ENCODE results near the gene FRY. TPM values are rescaled to one million over a fixed set of nuclear protein-coding genes. Genes with fewer than 3 reads are reported as not detected.

Gene FRY
- total RNA-seq, 4 donors from 2014 or later, result 27.4 to 50.4 (median 39.4) TPM

GRCh38 chr13:32126756-32127155 is 95.2 kb downstream of the FRY start:
- intact Hi-C loops (cut with DNase I), result no loop called here
- H3K27me3 ChIP-seq, result no peaks in the 10 kb centered on the region

DNA sequence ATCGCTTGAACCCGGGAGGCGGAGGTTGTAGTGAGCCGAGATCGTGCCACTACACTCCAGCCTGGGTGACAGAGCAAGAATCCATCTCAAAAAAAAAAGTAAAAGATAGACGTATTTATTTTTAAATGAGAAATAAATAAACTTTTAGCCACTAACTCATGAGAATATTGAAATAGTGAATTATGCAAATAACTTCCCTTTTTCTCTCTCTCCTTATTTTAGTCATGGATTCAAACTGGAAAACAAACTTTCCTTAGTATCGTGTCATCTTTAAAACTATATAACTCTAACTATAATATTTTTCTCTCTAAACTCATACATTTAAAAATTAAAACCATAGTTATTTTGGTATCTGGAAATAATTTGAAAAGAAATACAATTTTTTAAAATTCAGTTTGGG is 96.1 kb downstream of the FRY start:
- TF ChIP-seq POLR2A (IDR thresholded peaks at IDR 0.05), result no peak
- TF ChIP-seq, protein P1, sequence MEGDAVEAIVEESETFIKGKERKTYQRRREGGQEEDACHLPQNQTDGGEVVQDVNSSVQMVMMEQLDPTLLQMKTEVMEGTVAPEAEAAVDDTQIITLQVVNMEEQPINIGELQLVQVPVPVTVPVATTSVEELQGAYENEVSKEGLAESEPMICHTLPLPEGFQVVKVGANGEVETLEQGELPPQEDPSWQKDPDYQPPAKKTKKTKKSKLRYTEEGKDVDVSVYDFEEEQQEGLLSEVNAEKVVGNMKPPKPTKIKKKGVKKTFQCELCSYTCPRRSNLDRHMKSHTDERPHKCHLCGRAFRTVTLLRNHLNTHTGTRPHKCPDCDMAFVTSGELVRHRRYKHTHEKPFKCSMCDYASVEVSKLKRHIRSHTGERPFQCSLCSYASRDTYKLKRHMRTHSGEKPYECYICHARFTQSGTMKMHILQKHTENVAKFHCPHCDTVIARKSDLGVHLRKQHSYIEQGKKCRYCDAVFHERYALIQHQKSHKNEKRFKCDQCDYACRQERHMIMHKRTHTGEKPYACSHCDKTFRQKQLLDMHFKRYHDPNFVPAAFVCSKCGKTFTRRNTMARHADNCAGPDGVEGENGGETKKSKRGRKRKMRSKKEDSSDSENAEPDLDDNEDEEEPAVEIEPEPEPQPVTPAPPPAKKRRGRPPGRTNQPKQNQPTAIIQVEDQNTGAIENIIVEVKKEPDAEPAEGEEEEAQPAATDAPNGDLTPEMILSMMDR (IDR thresholded peaks at IDR 0.05), result no peak
- no peaks in the 10 kb centered on the region for H3K4me1 ChIP-seq
- H3K9me3 ChIP-seq, result no peaks in the 10 kb centered on the region
- no peaks in the 10 kb centered on the region for H3K27me3 ChIP-seq
- no peak overlapping the region for H3K4me3 ChIP-seq (replicated peaks in 1 of 3)
- WGBS, 2 donors, result 92 to 97% methylated on average over 7 of the region's 7 CpGs
- no peak for DNase-seq
- intact Hi-C loops (cut with DNase I), result no loop called here
- H3K36me3 ChIP-seq, result no peaks in the 10 kb centered on the region
- no peak overlapping the region for H3K27ac ChIP-seq

More at GRCh38 chr13:32126756-32127155, 95.2 kb downstream of the FRY start:
- Histone ChIP-seq H3K4me3 (replicated peaks in 1 of 3) (no peak overlapping the region), H3K9me3 (no peaks in the 10 kb centered on the region), H3K27ac (no peak overlapping the region), H3K4me1 (no peaks in the 10 kb centered on the region), H3K36me3 (no peaks in the 10 kb centered on the region)
- no peak for DNase-seq
- TF ChIP-seq, protein P1 (IDR thresholded peaks at IDR 0.05), result no peak
- TF ChIP-seq POLR2A (IDR thresholded peaks at IDR 0.05), result no peak

DNA sequence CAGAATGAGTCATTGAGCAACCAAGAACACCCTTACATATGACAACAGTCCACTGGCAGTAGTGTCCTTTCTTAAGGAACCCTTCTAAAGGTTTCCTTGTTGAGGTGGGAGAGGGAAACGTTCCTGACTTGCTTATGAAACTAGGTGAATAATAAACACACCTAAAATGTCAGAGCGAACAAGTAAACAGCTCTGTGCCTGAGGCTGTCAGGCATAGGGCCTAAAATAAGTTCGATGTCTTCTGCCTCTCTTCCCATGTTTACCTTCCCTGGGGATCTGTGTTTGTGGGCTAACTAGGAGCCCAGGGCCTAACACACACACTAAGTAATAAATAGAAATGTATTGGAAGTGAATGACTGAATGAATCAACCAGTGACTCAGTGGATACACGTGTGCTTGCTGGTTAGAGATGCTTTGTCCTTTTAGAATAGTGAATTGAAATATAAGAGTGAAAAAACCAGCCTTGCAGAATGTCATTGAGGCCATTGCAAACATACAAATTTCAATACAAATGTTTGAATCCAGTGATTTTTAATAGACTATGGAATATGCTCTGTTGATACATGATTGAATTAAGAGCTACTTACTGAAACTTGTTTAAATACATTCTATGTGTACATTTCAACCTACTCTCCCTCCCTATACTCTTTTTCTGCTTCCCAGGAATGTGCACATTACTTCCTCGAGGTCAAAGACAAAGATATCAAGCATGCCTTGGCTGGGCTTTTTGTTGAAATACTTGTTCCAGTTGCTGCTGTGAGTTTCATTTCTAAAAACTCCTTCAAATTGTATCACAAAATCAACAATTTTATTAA is 102.9 kb downstream of the FRY start:
- intact Hi-C loops (cut with DNase I), result no loop called here
- H3K27ac ChIP-seq, result peak overlapping the region in 2 of 3 donors; percentile 24 to 29
- WGBS, 2 donors, result 62 to 63% methylated on average over 5 of the region's 5 CpGs

DNA sequence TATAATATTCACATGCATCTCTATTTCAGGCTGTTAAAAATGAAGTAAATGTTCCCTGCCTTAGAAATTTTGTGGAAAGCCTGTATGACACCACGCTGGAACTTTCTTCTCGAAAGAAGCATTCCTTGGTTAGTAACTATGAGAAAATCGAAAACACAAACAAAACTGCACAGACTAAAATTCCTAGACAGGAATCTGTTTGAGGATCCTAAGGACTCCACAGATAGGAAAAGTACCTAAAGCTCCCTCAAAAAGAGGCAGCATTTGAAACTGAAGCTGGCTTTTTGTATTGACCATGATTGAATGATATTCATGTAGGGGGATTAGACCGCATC is 103.4 kb downstream of the FRY start:
- H3K4me1 ChIP-seq, result peaks cover 4 to 10% of the 10 kb centered on the region in 2 donors

More for the DNA sequence above, 102.9 kb downstream of the FRY start:
- no peak for DNase-seq
- Histone ChIP-seq H3K9me3 (no peaks in the 10 kb centered on the region), H3K4me3 (replicated peaks in 1 of 3) (no peak overlapping the region), H3K4me1 (peaks cover 4 to 10% of the 10 kb centered on the region in 2 donors), H3K27me3 (no peaks in the 10 kb centered on the region), H3K36me3 (no peaks in the 10 kb centered on the region)
- no peak for TF ChIP-seq POLR2A (IDR thresholded peaks at IDR 0.05)
- TF ChIP-seq, protein P1 (IDR thresholded peaks at IDR 0.05), result no peak

DNA sequence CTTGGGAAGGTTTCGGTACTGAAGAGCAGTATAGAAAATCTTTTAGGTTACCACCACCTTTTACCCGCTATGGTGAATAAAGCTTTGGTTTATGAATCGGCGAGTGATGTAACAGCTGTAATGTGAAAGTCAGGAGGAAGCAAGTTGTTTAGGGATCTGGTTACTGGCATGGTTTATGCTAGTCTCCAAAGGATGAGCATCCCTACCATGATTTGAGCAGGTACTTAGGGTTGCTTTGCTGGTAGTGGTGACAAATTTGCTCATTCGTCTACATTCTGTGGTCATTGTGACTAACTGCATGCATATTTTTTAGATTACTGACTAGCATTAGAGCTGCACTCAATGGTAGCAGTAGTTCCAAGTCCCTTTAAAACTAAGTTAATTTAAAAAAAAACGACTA is 104.1 kb downstream of the FRY start:
- no peaks in the 10 kb centered on the region for H3K36me3 ChIP-seq
- no peak overlapping the region for H3K4me3 ChIP-seq (replicated peaks in 1 of 3)
- intact Hi-C loops (cut with DNase I), result no loop called here
- H3K9me3 ChIP-seq, result no peaks in the 10 kb centered on the region
- H3K27me3 ChIP-seq, result no peaks in the 10 kb centered on the region
- no peak for DNase-seq
- 82 to 86% methylated on average over 6 of the region's 6 CpGs for WGBS, 2 donors
- H3K27ac ChIP-seq, result no peak overlapping the region
- H3K4me1 ChIP-seq, result peaks cover 4 to 10% of the 10 kb centered on the region in 2 donors
- no peak for TF ChIP-seq POLR2A (IDR thresholded peaks at IDR 0.05)
- TF ChIP-seq, protein P1 (IDR thresholded peaks at IDR 0.05), result no peak

More for the DNA sequence above, 103.4 kb downstream of the FRY start:
- intact Hi-C loops (cut with DNase I), result no loop called here
- no peak for TF ChIP-seq POLR2A (IDR thresholded peaks at IDR 0.05)
- TF ChIP-seq, protein P1 (IDR thresholded peaks at IDR 0.05), result no peak
- H3K36me3 ChIP-seq, result no peaks in the 10 kb centered on the region
- no peak overlapping the region for H3K4me3 ChIP-seq (replicated peaks in 1 of 3)
- no peak for DNase-seq
- no peaks in the 10 kb centered on the region for H3K9me3 ChIP-seq
- 76 to 81% methylated on average over 4 of the region's 4 CpGs for WGBS, 2 donors
- H3K27ac ChIP-seq, result peak overlapping the region in 1 of 3 donors; percentile 29
- H3K27me3 ChIP-seq, result no peaks in the 10 kb centered on the region
